ENCODE data around the gene PER1.
A peak's percentile ranks its signal among the peaks of the same experiment; 100 is the strongest.

PER1 gene

GRCh38 chr17:8121407-8121680 lies 30.9 kb downstream of the PER1 start:
- TF ChIP-seq, protein P1, sequence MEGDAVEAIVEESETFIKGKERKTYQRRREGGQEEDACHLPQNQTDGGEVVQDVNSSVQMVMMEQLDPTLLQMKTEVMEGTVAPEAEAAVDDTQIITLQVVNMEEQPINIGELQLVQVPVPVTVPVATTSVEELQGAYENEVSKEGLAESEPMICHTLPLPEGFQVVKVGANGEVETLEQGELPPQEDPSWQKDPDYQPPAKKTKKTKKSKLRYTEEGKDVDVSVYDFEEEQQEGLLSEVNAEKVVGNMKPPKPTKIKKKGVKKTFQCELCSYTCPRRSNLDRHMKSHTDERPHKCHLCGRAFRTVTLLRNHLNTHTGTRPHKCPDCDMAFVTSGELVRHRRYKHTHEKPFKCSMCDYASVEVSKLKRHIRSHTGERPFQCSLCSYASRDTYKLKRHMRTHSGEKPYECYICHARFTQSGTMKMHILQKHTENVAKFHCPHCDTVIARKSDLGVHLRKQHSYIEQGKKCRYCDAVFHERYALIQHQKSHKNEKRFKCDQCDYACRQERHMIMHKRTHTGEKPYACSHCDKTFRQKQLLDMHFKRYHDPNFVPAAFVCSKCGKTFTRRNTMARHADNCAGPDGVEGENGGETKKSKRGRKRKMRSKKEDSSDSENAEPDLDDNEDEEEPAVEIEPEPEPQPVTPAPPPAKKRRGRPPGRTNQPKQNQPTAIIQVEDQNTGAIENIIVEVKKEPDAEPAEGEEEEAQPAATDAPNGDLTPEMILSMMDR (IDR thresholded peaks at IDR 0.05; ENCODE audit: insufficient read depth, low read length, poor library complexity, severe bottlenecking): no peak
- DNase-seq (ENCODE audit: extremely low read depth, insufficient read length): no peak
- H3K4me3 ChIP-seq (replicated peaks; ENCODE audit: low read depth, low read length): peak overlapping the region; percentile 68
- no peaks in the 10 kb centered on the region for H3K36me3 ChIP-seq (ENCODE audit: control insufficient read depth, insufficient read depth, low read length)
- H3K27me3 ChIP-seq (replicated peaks; ENCODE audit: control insufficient read depth, insufficient read depth, low read length): peaks cover 3% of the 10 kb centered on the region

DNA sequence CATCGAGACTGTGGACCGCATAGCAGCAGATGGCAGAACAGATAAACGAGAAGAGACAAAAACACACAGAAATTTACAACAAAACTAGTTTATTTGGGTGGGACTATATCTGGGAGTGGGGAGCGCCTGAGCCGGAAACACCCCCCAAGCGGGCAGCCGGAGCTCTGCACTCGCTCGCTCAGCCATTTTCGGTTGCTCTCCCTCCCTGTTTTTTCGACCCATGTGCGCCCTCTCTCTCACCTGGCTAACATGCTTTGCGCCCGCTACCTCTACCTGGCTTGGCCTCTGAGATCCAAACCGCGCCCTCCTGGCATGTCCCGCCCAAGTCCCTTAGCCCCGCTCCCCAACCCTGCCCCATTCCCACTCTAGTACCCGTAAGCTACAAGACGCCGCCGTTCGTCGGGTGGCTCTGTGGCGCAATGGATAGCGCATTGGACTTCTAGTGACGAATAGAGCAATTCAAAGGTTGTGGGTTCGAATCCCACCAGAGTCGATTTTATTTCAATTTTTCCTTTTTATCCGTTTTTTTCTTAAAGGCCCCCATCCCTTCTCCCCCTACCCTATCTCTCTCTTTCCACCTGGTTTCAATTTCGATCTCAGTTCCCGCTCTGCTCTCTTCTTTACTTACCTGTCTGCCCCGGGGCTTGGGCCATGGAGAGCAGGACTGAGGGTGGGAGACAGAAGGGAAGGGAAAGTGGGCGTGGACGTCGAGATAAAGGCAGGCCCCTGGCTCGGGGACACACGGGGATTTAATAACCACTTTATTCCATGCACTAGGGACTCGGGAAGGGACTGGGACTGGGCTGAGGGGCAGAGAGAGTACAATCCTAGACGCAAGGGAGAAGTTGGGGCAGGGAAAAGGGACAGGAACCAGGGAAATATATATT lies 31.4 kb downstream of the PER1 start:
- TF ChIP-seq, protein P1 (IDR thresholded peaks at IDR 0.05; ENCODE audit: insufficient read depth, low read length, poor library complexity, severe bottlenecking): peak; percentile 44
- H3K36me3 ChIP-seq (ENCODE audit: control insufficient read depth, insufficient read depth, low read length): no peaks in the 10 kb centered on the region
- H3K27me3 ChIP-seq (replicated peaks; ENCODE audit: control insufficient read depth, insufficient read depth, low read length): peaks cover 3% of the 10 kb centered on the region
- H3K4me3 ChIP-seq (replicated peaks; ENCODE audit: low read depth, low read length): peak overlapping the region; percentile 68
- peak; percentile 86 for DNase-seq (ENCODE audit: extremely low read depth, insufficient read length)

- peak; percentile 85 for DNase-seq (ENCODE audit: extremely low read depth, insufficient read length)
- TF ChIP-seq, protein P1 (IDR thresholded peaks at IDR 0.05; ENCODE audit: insufficient read depth, low read length, poor library complexity, severe bottlenecking): no peak
- Histone ChIP-seq H3K4me3 (replicated peaks; ENCODE audit: low read depth, low read length) (peak overlapping the region; percentile 68), H3K36me3 (ENCODE audit: control insufficient read depth, insufficient read depth, low read length) (no peaks in the 10 kb centered on the region), H3K27me3 (replicated peaks; ENCODE audit: control insufficient read depth, insufficient read depth, low read length) (peaks cover 3% of the 10 kb centered on the region)
These were observed 32.4 kb downstream of the PER1 start for GRCh38 chr17:8119581-8120519.

- H3K4me3 ChIP-seq (replicated peaks; ENCODE audit: low read depth, low read length): peak overlapping the region; percentile 60
- peak; percentile 91 for DNase-seq (ENCODE audit: extremely low read depth, insufficient read length)
- no peaks in the 10 kb centered on the region for H3K36me3 ChIP-seq (ENCODE audit: control insufficient read depth, insufficient read depth, low read length)
- H3K27me3 ChIP-seq (replicated peaks; ENCODE audit: control insufficient read depth, insufficient read depth, low read length): peaks cover 3% of the 10 kb centered on the region
- TF ChIP-seq, protein P1 (IDR thresholded peaks at IDR 0.05; ENCODE audit: insufficient read depth, low read length, poor library complexity, severe bottlenecking): peak; percentile 99
These were observed 33.2 kb downstream of the PER1 start for GRCh38 chr17:8118769-8119580.

DNA sequence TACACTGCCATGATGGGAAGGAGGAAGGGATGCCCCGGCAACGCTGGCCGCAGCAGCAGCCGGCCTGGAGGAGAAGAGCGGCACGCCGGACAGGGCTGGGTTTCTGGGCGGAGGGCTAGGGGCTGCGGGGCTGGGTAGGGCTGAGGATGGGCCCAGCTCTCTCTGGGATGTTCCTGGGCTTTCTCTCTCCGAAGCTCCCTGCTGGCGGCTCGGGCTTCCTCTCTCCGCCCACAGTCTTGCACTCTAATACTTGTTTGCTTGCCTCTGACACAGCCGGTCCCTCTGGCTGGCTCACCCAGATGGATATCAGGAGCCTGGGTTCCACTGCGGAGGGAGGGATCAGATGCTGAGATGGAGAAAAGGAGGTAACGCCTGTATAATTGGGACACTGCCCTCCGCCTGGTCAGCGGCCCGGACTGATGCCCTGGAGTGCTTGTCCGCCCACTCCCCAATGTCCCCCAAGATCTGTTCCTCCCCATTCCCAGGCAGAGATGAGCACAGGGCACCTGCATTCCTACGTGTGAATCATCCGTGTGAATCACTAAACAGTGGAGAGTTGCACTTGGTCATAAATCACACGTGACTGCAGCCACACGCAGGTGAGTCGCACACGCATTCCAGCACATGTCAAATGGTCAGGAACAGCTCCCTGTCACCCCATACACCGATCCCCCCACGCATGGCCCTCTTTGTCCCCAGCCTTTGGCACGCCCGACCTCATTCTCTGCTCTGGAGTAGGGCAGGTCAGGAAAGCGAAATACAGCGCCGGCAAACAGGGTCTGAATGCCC lies 34.0 kb downstream of the PER1 start, which contains the start of gene ALOXE3:
TSS of gene ALOXE3 (minus strand) at position 535 of the 789 bp plus-strand sequence. CDS start at position 11, 524 bp downstream.
- TF ChIP-seq, protein P1 (IDR thresholded peaks at IDR 0.05; ENCODE audit: insufficient read depth, low read length, poor library complexity, severe bottlenecking): no peak
- Histone ChIP-seq H3K36me3 (ENCODE audit: control insufficient read depth, insufficient read depth, low read length) (no peaks in the 10 kb centered on the region), H3K27me3 (replicated peaks; ENCODE audit: control insufficient read depth, insufficient read depth, low read length) (peaks cover 3% of the 10 kb centered on the region), H3K4me3 (replicated peaks; ENCODE audit: low read depth, low read length) (peak within 1 kb of the TSS; percentile 60)
- DNase-seq (ENCODE audit: extremely low read depth, insufficient read length): no peak
